SK-N-SH treated with all-trans-retinoic acid at 6 μM for 48 hours (cell line): ENCODE data around the gene TMEM132D.

ENCODE experiments used
- ARNTL ChIP-seq: fragments of 450-650 bp; formaldehyde crosslinking; IDR thresholded peaks from 2 replicates; pipeline ENCODE4 v1.5.0; 2020; ENCODE audit warnings: low read depth, mild to moderate bottlenecking, moderate library complexity, borderline replicate concordance
- BACH2 ChIP-seq: fragments of 250-450 bp; sonication (Bioruptor Pico); IDR thresholded peaks from 2 replicates; pipeline ENCODE4 v1.9.0; 2021; ENCODE audit warnings: mild to moderate bottlenecking, borderline replicate concordance
- CSRNP3 ChIP-seq: fragments of 250-450 bp; sonication (Bioruptor Pico); IDR thresholded peaks from 2 replicates; pipeline ENCODE4 v1.5.1; 2021; ENCODE audit warnings: mild to moderate bottlenecking, moderate library complexity
- ESRRG ChIP-seq: fragments of 250-450 bp; sonication (Bioruptor Pico); IDR thresholded peaks from 2 replicates; pipeline ENCODE4 v1.6.1; 2021; ENCODE audit warnings: mild to moderate bottlenecking
- OSR1 ChIP-seq: fragments of 250-450 bp; sonication (Bioruptor Pico); IDR thresholded peaks from 2 replicates; pipeline ENCODE4 v1.8.0; 2022; ENCODE audit warnings: moderate library complexity, mild to moderate bottlenecking, inconsistent platforms
- PATZ1 ChIP-seq: fragments of 250-450 bp; sonication (Bioruptor Pico); IDR thresholded peaks from 2 replicates; pipeline ENCODE4 v1.8.0; 2020; ENCODE audit warnings: mild to moderate bottlenecking, moderate library complexity, borderline replicate concordance
- POU6F1 ChIP-seq: fragments of 250-450 bp; sonication (Bioruptor Pico); IDR thresholded peaks from 2 replicates; pipeline ENCODE4 v1.8.0; 2021; ENCODE audit warnings: low read depth, mild to moderate bottlenecking, moderate library complexity, borderline replicate concordance
- PPARA ChIP-seq: fragments of 250-450 bp; sonication (Bioruptor Pico); IDR thresholded peaks from 2 replicates; pipeline ENCODE4 v1.5.0; 2020; ENCODE audit warnings: mild to moderate bottlenecking, borderline replicate concordance
- RARB ChIP-seq: fragments of 250-450 bp; sonication (Bioruptor Pico); IDR thresholded peaks from 2 replicates; pipeline ENCODE4 v1.8.0; 2021; ENCODE audit warnings: mild to moderate bottlenecking, moderate library complexity
- TCF4 ChIP-seq: fragments of 250-450 bp; sonication (Bioruptor Pico); IDR thresholded peaks from 2 replicates; pipeline ENCODE4 v1.8.0; 2021; ENCODE audit warnings: mild to moderate bottlenecking, moderate library complexity, borderline replicate concordance
- TSHZ2 ChIP-seq: fragments of 250-450 bp; sonication (Bioruptor Pico); IDR thresholded peaks from 2 replicates; pipeline ENCODE4 v1.5.0; 2020; ENCODE audit warnings: mild to moderate bottlenecking, moderate library complexity
- ZFP3 ChIP-seq: fragments of 250-450 bp; sonication (Bioruptor Pico); IDR thresholded peaks from 2 replicates; pipeline ENCODE4 v1.5.0; 2020; ENCODE audit warnings: mild to moderate bottlenecking, moderate library complexity
- ZFP30 ChIP-seq: fragments of 450-650 bp; formaldehyde crosslinking; IDR thresholded peaks from 2 replicates; pipeline ENCODE4 v1.5.0; 2022; ENCODE audit warnings: mild to moderate bottlenecking, moderate library complexity
- ZNF70 ChIP-seq: fragments of 450-650 bp; formaldehyde crosslinking; IDR thresholded peaks from 2 replicates; pipeline ENCODE4 v1.5.0; 2020; ENCODE audit warnings: mild to moderate bottlenecking, moderate library complexity

GRCh38 chr12:129296671-129297070 is 607.2 kb downstream of the TMEM132D start:
- TF ChIP-seq BACH2 (CRISPR knock-in tag) (no peak), PATZ1 (CRISPR knock-in tag) (no peak), TSHZ2 (no peak), PPARA (no peak), RARB (no peak), ZFP30 (CRISPR knock-in tag) (no peak), ZFP3 (no peak), ZNF70 (CRISPR knock-in tag) (no peak), TCF4 (CRISPR knock-in tag) (no peak), CSRNP3 (no peak), OSR1 (no peak), ARNTL (CRISPR knock-in tag) (no peak), POU6F1 (CRISPR knock-in tag) (no peak), ESRRG (CRISPR knock-in tag) (no peak)
